ENCODE results near the gene WFDC6. TPM values are rescaled to one million over a fixed set of nuclear protein-coding genes. Genes with fewer than 3 reads are reported as not detected.

WFDC6 gene
- total RNA-seq, 1 experiment from 2014 or later, result not detected

- no peak overlapping the region for H3K4me3 ChIP-seq (ENCODE audit: low read depth, low read length)
- no peaks in the 10 kb centered on the region for H3K9me3 ChIP-seq
- H3K36me3 Mint-ChIP-seq (ENCODE audit: insufficient read depth, unreplicated experiment), result no peaks in the 10 kb centered on the region
- no peaks in the 10 kb centered on the region for H3K9me3 Mint-ChIP-seq (ENCODE audit: unreplicated experiment)
- intact Hi-C loops (cut with micrococcal nuclease; ENCODE audit: unreplicated experiment), result no loop called here
- DNase-seq, result no peak
- no peak for TF ChIP-seq CTCF (IDR thresholded peaks at IDR 0.05; ENCODE audit: insufficient read depth in 1 of 2, low read depth in 1 of 2, low read length in 1 of 2, severe bottlenecking in 1 of 2, unreplicated experiment in 1 of 2)
- no peak overlapping the region for H3K27ac Mint-ChIP-seq (ENCODE audit: unreplicated experiment)
- peaks cover 4% of the 10 kb centered on the region for H3K27me3 ChIP-seq (replicated peaks; ENCODE audit: control insufficient read depth, insufficient read depth, low read length)
- H3K36me3 ChIP-seq (ENCODE audit: control insufficient read depth, insufficient read depth, low read length), result no peaks in the 10 kb centered on the region
- H3K4me1 Mint-ChIP-seq (ENCODE audit: low read depth, unreplicated experiment), result no peaks in the 10 kb centered on the region
- POLR2A ChIA-PET, result interaction anchor here (0.6 kb wide), 1 partner anchor 209 kb away, joined by 3 read pairs; no protein-coding TSS in a partner anchor
- no peak overlapping the region for H3K4me3 Mint-ChIP-seq (ENCODE audit: unreplicated experiment)
- no peaks in the 10 kb centered on the region for H3K4me1 ChIP-seq
- no TSS peak for BruUV-seq (replicated peaks)
- CTCF ChIA-PET, result interaction anchor here (0.7 to 0.8 kb wide), 2 partner anchors 244 to 272 kb away, joined by 4 to 5 read pairs; no protein-coding TSS in a partner anchor
- peaks cover 41% of the 10 kb centered on the region for H3K27me3 Mint-ChIP-seq (ENCODE audit: insufficient read depth, unreplicated experiment)
These were observed 12.0 kb downstream of the WFDC6 start for GRCh38 chr20:45527294-45527693.

GRCh38 chr20:45523821-45524220 is 15.5 kb downstream of the WFDC6 start:
- H3K27me3 ChIP-seq (replicated peaks; ENCODE audit: control insufficient read depth, insufficient read depth, low read length), result peaks cover 4% of the 10 kb centered on the region
- no peak overlapping the region for H3K27ac Mint-ChIP-seq (ENCODE audit: unreplicated experiment)
- no peak overlapping the region for H3K4me3 ChIP-seq (ENCODE audit: low read depth, low read length)
- no peak for DNase-seq
- peaks cover 32% of the 10 kb centered on the region for H3K27me3 Mint-ChIP-seq (ENCODE audit: insufficient read depth, unreplicated experiment)
- BruUV-seq (replicated peaks), result no TSS peak
- no peaks in the 10 kb centered on the region for H3K4me1 ChIP-seq
- no peak overlapping the region for H3K4me3 Mint-ChIP-seq (ENCODE audit: unreplicated experiment)
- no peaks in the 10 kb centered on the region for H3K9me3 Mint-ChIP-seq (ENCODE audit: unreplicated experiment)
- ChIA-PET POLR2A (no interaction called here), CTCF (interaction anchor here (1.0 kb wide), 1 partner anchor 247 kb away, joined by 3 read pairs; no protein-coding TSS in a partner anchor)
- no peak for TF ChIP-seq CTCF (IDR thresholded peaks at IDR 0.05; ENCODE audit: insufficient read depth in 1 of 2, low read depth in 1 of 2, low read length in 1 of 2, severe bottlenecking in 1 of 2, unreplicated experiment in 1 of 2)
- no peaks in the 10 kb centered on the region for H3K9me3 ChIP-seq
- no peaks in the 10 kb centered on the region for H3K4me1 Mint-ChIP-seq (ENCODE audit: low read depth, unreplicated experiment)
- no peaks in the 10 kb centered on the region for H3K36me3 Mint-ChIP-seq (ENCODE audit: insufficient read depth, unreplicated experiment)
- no peaks in the 10 kb centered on the region for H3K36me3 ChIP-seq (ENCODE audit: control insufficient read depth, insufficient read depth, low read length)
- intact Hi-C loops (cut with micrococcal nuclease; ENCODE audit: unreplicated experiment), result no loop called here

GRCh38 chr20:45518282-45518681 is 21.0 kb downstream of the WFDC6 start:
- no TSS peak for BruUV-seq (replicated peaks)
- Mint-ChIP-seq H3K36me3 (ENCODE audit: insufficient read depth, unreplicated experiment) (no peaks in the 10 kb centered on the region), H3K27me3 (ENCODE audit: insufficient read depth, unreplicated experiment) (peaks cover 25% of the 10 kb centered on the region), H3K9me3 (ENCODE audit: unreplicated experiment) (no peaks in the 10 kb centered on the region), H3K4me1 (ENCODE audit: low read depth, unreplicated experiment) (no peaks in the 10 kb centered on the region), H3K4me3 (ENCODE audit: unreplicated experiment) (no peak overlapping the region), H3K27ac (ENCODE audit: unreplicated experiment) (no peak overlapping the region)
- H3K4me3 ChIP-seq (ENCODE audit: low read depth, low read length), result no peak overlapping the region
- intact Hi-C loops (cut with micrococcal nuclease; ENCODE audit: unreplicated experiment), result no loop called here
- no peak for DNase-seq
- TF ChIP-seq CTCF (IDR thresholded peaks at IDR 0.05; ENCODE audit: insufficient read depth in 1 of 2, low read depth in 1 of 2, low read length in 1 of 2, severe bottlenecking in 1 of 2, unreplicated experiment in 1 of 2), result no peak
- H3K36me3 ChIP-seq (ENCODE audit: control insufficient read depth, insufficient read depth, low read length), result no peaks in the 10 kb centered on the region
- no peaks in the 10 kb centered on the region; the same call in 1 of the 2 replicates for H3K27me3 ChIP-seq (replicated peaks; ENCODE audit: control insufficient read depth, insufficient read depth, low read length)
- CTCF ChIA-PET, result interaction anchor here (0.7 kb wide), 3 partner anchors 195 to 1134 kb away, joined by 3 to 5 read pairs (median 3); no protein-coding TSS in a partner anchor
- H3K9me3 ChIP-seq, result no peaks in the 10 kb centered on the region
- POLR2A ChIA-PET, result no interaction called here
- H3K4me1 ChIP-seq, result no peaks in the 10 kb centered on the region

Data from Caco-2 (cell line).